GM23248 (cell line): Measurements from ENCODE around the gene STAC. TPM values are rescaled to one million over a fixed set of nuclear protein-coding genes. Genes with fewer than 3 reads are reported as not detected.

Source experiments
- DNase-seq: peaks from one replicate; pipeline ENCODE4 v3.0.0-alpha.2; 2015
- H2AFZ ChIP-seq: fragments of 200-600 bp; sonication (generic); 2 replicates; pipeline ENCODE4 v1.6.1; 2016; ENCODE audit warnings: antibody characterized with exemption
- H3F3A ChIP-seq: fragments of 200-600 bp; sonication (generic); 2 replicates; pipeline ENCODE4 v1.6.1; 2016; ENCODE audit warnings: mild to moderate bottlenecking, antibody characterized with exemption, mixed run types; ENCODE audit not compliant: insufficient read depth
- H3K27ac ChIP-seq: fragments of 200-600 bp; sonication (generic); 2 replicates; pipeline ENCODE4 v1.5.1; 2016; ENCODE audit warnings: mild to moderate bottlenecking
- H3K27me3 ChIP-seq: fragments of 200-600 bp; sonication (generic); replicated peaks from 2 replicates; pipeline ENCODE4 v1.6.1; 2016; ENCODE audit warnings: mild to moderate bottlenecking; ENCODE audit not compliant: insufficient read depth
- H3K36me3 ChIP-seq: fragments of 200-600 bp; sonication (generic); 2 replicates; pipeline ENCODE4 v1.6.1; 2016; ENCODE audit warnings: low read depth, mild to moderate bottlenecking
- H3K4me1 ChIP-seq: fragments of 200-600 bp; sonication (generic); 2 replicates; pipeline ENCODE4 v1.6.1; 2016; ENCODE audit warnings: mild to moderate bottlenecking; ENCODE audit not compliant: insufficient read depth
- H3K4me2 ChIP-seq: fragments of 200-600 bp; sonication (generic); one replicate; pipeline ENCODE4 v1.6.1; 2016; ENCODE audit warnings: mild to moderate bottlenecking; ENCODE audit not compliant: unreplicated experiment
- H3K4me3 ChIP-seq: fragments of 200-600 bp; sonication (generic); 2 replicates; pipeline ENCODE4 v1.5.1; 2016; ENCODE audit warnings: mild to moderate bottlenecking
- H3K79me2 ChIP-seq: fragments of 200-600 bp; sonication (generic); 2 replicates; pipeline ENCODE4 v1.6.1; 2016; ENCODE audit warnings: mild to moderate bottlenecking; ENCODE audit not compliant: insufficient read depth
- H3K9ac ChIP-seq: fragments of 200-600 bp; sonication (generic); 2 replicates; pipeline ENCODE4 v1.6.1; 2016; ENCODE audit warnings: mild to moderate bottlenecking
- H3K9me2 ChIP-seq: fragments of 200-600 bp; sonication (generic); 2 replicates; pipeline ENCODE4 v1.6.1; 2016; ENCODE audit warnings: mixed run types, mild to moderate bottlenecking, moderate library complexity; ENCODE audit not compliant: insufficient read depth
- H3K9me3 ChIP-seq: fragments of 200-600 bp; sonication (generic); one replicate; pipeline ENCODE4 v1.6.1; 2017; ENCODE audit warnings: low read depth
- H4K20me1 ChIP-seq: fragments of 200-600 bp; sonication (generic); 2 replicates; pipeline ENCODE4 v1.6.0; 2016; ENCODE audit not compliant: insufficient read depth
- EZH2 ChIP-seq: fragments of 200-600 bp; sonication (generic); IDR thresholded peaks from 2 replicates; pipeline ENCODE4 v1.6.1; 2018; ENCODE audit warnings: antibody characterized with exemption, mild to moderate bottlenecking; ENCODE audit not compliant: insufficient read depth, poor library complexity, severe bottlenecking
- EZH2phosphoT487 ChIP-seq: fragments of 200-600 bp; sonication (generic); IDR thresholded peaks from 2 replicates; pipeline ENCODE4 v1.6.1; 2018; ENCODE audit warnings: antibody characterized with exemption, moderate library complexity, mild to moderate bottlenecking, low read depth; ENCODE audit not compliant: insufficient read depth
- WGBS, 2 experiments: methylation state at CpG; one replicate each; pipeline ENCODE4 v1.1.6; 2015 to 2017; ENCODE audit warnings: low lambda C conversion rate in 2 of 2, low coverage in 1 of 2; ENCODE audit errors: missing lambda C conversion rate in 2 of 2; 5-methylcytosine and 5-hydroxymethylcytosine counted together
- in situ Hi-C: fragments of 300-500 bp; cut with MboI; formaldehyde crosslinking; loops from 2 replicates; pipeline ENCODE4 v1.15.0; 2020
- polyA plus RNA-seq: library from polyadenylated mRNA; unstranded; fragments of >200 nt; fragmentation: Nextera tagmentation; extraction: Ambion mirVana; gene quantifications from 2 replicates; pipeline ENCODE4 v1.2.1, GENCODE V29; 2016
- total RNA-seq: library from RNA; depleted of rRNA; stranded (reverse); fragments of >200 nt; shearing (Covaris generic); gene quantifications from 2 replicates; pipeline ENCODE4 v1.2.3, GENCODE V29; 2014

The STAC gene
- total and polyA plus RNA-seq, 2 experiments from 2014 or later = 10.5 to 16.3 TPM

- 88% methylated on average over 5 of the region's 5 CpGs for WGBS, 2 experiments
These were observed 177.6 kb downstream of the STAC start for GRCh38 chr3:36557708-36558421.

GRCh38 chr3:36558961-36559360 lies 178.7 kb downstream of the STAC start:
- Histone ChIP-seq H3K27ac (no peak overlapping the region), H3K4me1 (no peaks in the 10 kb centered on the region), H3K9ac (no peak overlapping the region), H3K79me2 (no peaks in the 10 kb centered on the region), H4K20me1 (no peaks in the 10 kb centered on the region), H3K36me3 (no peaks in the 10 kb centered on the region), H3F3A (no peaks in the 10 kb centered on the region), H3K9me2 (no peaks in the 10 kb centered on the region), H3K4me2 (no peak overlapping the region), H3K9me3 (no peaks in the 10 kb centered on the region), H3K4me3 (no peak overlapping the region), H2AFZ (no peak overlapping the region), H3K27me3 (no peaks in the 10 kb centered on the region)
- no peak for TF ChIP-seq EZH2
- TF ChIP-seq EZH2phosphoT487 = no peak
- 36 to 45% methylated on average over 2 of the region's 2 CpGs for WGBS, 2 experiments
- no peak for DNase-seq
- in situ Hi-C loops = no loop called here

More at GRCh38 chr3:36557708-36558421, 177.6 kb downstream of the STAC start:
- no peaks in the 10 kb centered on the region for H3K79me2 ChIP-seq
- no peak overlapping the region for H3K4me3 ChIP-seq
- H3K4me1 ChIP-seq = no peaks in the 10 kb centered on the region
- H3K36me3 ChIP-seq = no peaks in the 10 kb centered on the region
- TF ChIP-seq EZH2 (no peak), EZH2phosphoT487 (no peak)
- in situ Hi-C loops = no loop called here
- H3K9ac ChIP-seq = no peak overlapping the region
- no peaks in the 10 kb centered on the region for H4K20me1 ChIP-seq
- H3K4me2 ChIP-seq = no peak overlapping the region
- H3K9me2 ChIP-seq = no peaks in the 10 kb centered on the region
- no peaks in the 10 kb centered on the region for H3K27me3 ChIP-seq
- DNase-seq = no peak
- H3F3A ChIP-seq = no peaks in the 10 kb centered on the region
- H2AFZ ChIP-seq = no peak overlapping the region
- H3K9me3 ChIP-seq = no peaks in the 10 kb centered on the region
- no peak overlapping the region for H3K27ac ChIP-seq

- H3K4me1 ChIP-seq = no peaks in the 10 kb centered on the region
- no peaks in the 10 kb centered on the region for H3K79me2 ChIP-seq
- TF ChIP-seq EZH2 = no peak
- TF ChIP-seq EZH2phosphoT487 = no peak
- H2AFZ ChIP-seq = no peak overlapping the region
- WGBS, 2 experiments = 58 to 59% methylated on average over 4 of the region's 4 CpGs
- no peaks in the 10 kb centered on the region for H3K9me3 ChIP-seq
- no peak overlapping the region for H3K4me3 ChIP-seq
- no peaks in the 10 kb centered on the region for H4K20me1 ChIP-seq
- H3K9ac ChIP-seq = no peak overlapping the region
- no peaks in the 10 kb centered on the region for H3K9me2 ChIP-seq
- no peaks in the 10 kb centered on the region for H3K27me3 ChIP-seq
- H3F3A ChIP-seq = no peaks in the 10 kb centered on the region
- H3K36me3 ChIP-seq = no peaks in the 10 kb centered on the region
- no peak for DNase-seq
- H3K4me2 ChIP-seq = no peak overlapping the region
- in situ Hi-C loops = no loop called here
- no peak overlapping the region for H3K27ac ChIP-seq
These were observed 180.4 kb downstream of the STAC start for GRCh38 chr3:36560685-36561084.

- in situ Hi-C loops = no loop called here
- Histone ChIP-seq H3K4me3 (no peak overlapping the region), H3K79me2 (no peaks in the 10 kb centered on the region), H3K4me1 (no peaks in the 10 kb centered on the region), H3K9ac (no peak overlapping the region), H3K27ac (no peak overlapping the region), H3K9me2 (no peaks in the 10 kb centered on the region), H3K4me2 (no peak overlapping the region), H3K36me3 (no peaks in the 10 kb centered on the region), H4K20me1 (no peaks in the 10 kb centered on the region), H3K27me3 (no peaks in the 10 kb centered on the region), H3K9me3 (no peaks in the 10 kb centered on the region), H3F3A (no peaks in the 10 kb centered on the region), H2AFZ (no peak overlapping the region)
- 89 to 91% methylated on average over 2 of the region's 2 CpGs for whole genome bisulfite sequencing, 2 experiments
- no peak for DNase-seq
- TF ChIP-seq EZH2phosphoT487 = no peak
- no peak for TF ChIP-seq EZH2
These were observed 181.3 kb downstream of the STAC start for GRCh38 chr3:36561601-36562000.

- no peak for TF ChIP-seq EZH2
- no peak for TF ChIP-seq EZH2phosphoT487
- no peaks in the 10 kb centered on the region for H3K9me2 ChIP-seq
- H4K20me1 ChIP-seq = no peaks in the 10 kb centered on the region
- H3K4me2 ChIP-seq = no peak overlapping the region
- 10 to 13% methylated on average over 1 of the region's 1 CpG for WGBS, 2 experiments
- no peaks in the 10 kb centered on the region for H3K27me3 ChIP-seq
- no peak overlapping the region for H3K9ac ChIP-seq
- H3K4me1 ChIP-seq = no peaks in the 10 kb centered on the region
- no peaks in the 10 kb centered on the region for H3F3A ChIP-seq
- DNase-seq = peak; percentile 10
- H3K9me3 ChIP-seq = no peaks in the 10 kb centered on the region
- no peak overlapping the region for H2AFZ ChIP-seq
- H3K36me3 ChIP-seq = no peaks in the 10 kb centered on the region
- H3K4me3 ChIP-seq = no peak overlapping the region
- H3K79me2 ChIP-seq = no peaks in the 10 kb centered on the region
- H3K27ac ChIP-seq = no peak overlapping the region
- in situ Hi-C loops = no loop called here
These were observed 182.6 kb downstream of the STAC start for GRCh38 chr3:36562945-36563344.
